DOHH2 (cell line): ENCODE results near the gene PLIN1.

ENCODE experiments used
- CTCF ChIP-seq: fragments of 200-600 bp; sonication (generic); IDR thresholded peaks from one replicate; pipeline ENCODE4 v1.5.1; 2014; ENCODE audit warnings: antibody characterized with exemption, mild to moderate bottlenecking, low read depth, low read length; ENCODE audit not compliant: poor library complexity, severe bottlenecking
- EZH2phosphoT487 ChIP-seq: fragments of 200-600 bp; sonication (generic); IDR thresholded peaks from 2 replicates; pipeline ENCODE4 v1.6.1; 2017; ENCODE audit warnings: borderline replicate concordance, mild to moderate bottlenecking, antibody characterized with exemption, low read length, moderate library complexity, mixed read lengths

GRCh38 chr15:89625716-89626115 lies 53.5 kb downstream of the PLIN1 start:
- TF ChIP-seq CTCF = no peak
- no peak for TF ChIP-seq EZH2phosphoT487
